H9 (cell line): ENCODE results near the gene MSANTD2. TPM values are rescaled to one million over a fixed set of nuclear protein-coding genes. Genes with fewer than 3 reads are reported as not detected.

Source experiments
- DNase-seq: peaks from one replicate; pipeline ENCODE4 v3.0.0-alpha.2; 2017
- H2AFZ ChIP-seq: one replicate; pipeline ENCODE4 v1.6.1; 2013; ENCODE audit warnings: mild to moderate bottlenecking, low read length, control low read depth, moderate library complexity
- H2AK5ac ChIP-seq: 2 replicates; pipeline ENCODE4 v1.6.1; 2013; ENCODE audit warnings: low read length, control low read depth, mixed read lengths; ENCODE audit not compliant: insufficient read length
- H2BK120ac ChIP-seq: one replicate; pipeline ENCODE4 v1.6.1; 2013; ENCODE audit warnings: low read depth, mild to moderate bottlenecking, low read length, control low read depth, inconsistent platforms; ENCODE audit not compliant: poor library complexity, severe bottlenecking
- H2BK12ac ChIP-seq: 2 replicates; pipeline ENCODE4 v1.6.1; 2013; ENCODE audit warnings: low read length, control low read depth, mixed read lengths, low read depth; ENCODE audit not compliant: insufficient read length
- H2BK15ac ChIP-seq: 2 replicates; pipeline ENCODE4 v1.6.1; 2013; ENCODE audit warnings: low read depth, low read length, control low read depth
- H2BK20ac ChIP-seq: one replicate; pipeline ENCODE4 v1.6.1; 2013; ENCODE audit warnings: low read depth, mild to moderate bottlenecking, low read length, control low read depth, inconsistent platforms; ENCODE audit not compliant: poor library complexity, severe bottlenecking
- H2BK5ac ChIP-seq: 2 replicates; pipeline ENCODE4 v1.6.1; 2013; ENCODE audit warnings: low read length, control low read depth, mixed read lengths; ENCODE audit not compliant: insufficient read length
- H3K14ac ChIP-seq: 2 replicates; pipeline ENCODE4 v1.6.1; 2013; ENCODE audit warnings: low read length, control low read depth; ENCODE audit not compliant: insufficient read depth
- H3K18ac ChIP-seq: 2 replicates; pipeline ENCODE4 v1.6.1; 2013; ENCODE audit warnings: low read depth, mild to moderate bottlenecking, mixed read lengths, low read length, control low read depth; ENCODE audit not compliant: insufficient read length
- H3K23ac ChIP-seq: 2 replicates; pipeline ENCODE4 v1.6.1; 2013; ENCODE audit warnings: low read length, control low read depth, mixed read lengths, low read depth; ENCODE audit not compliant: insufficient read length
- H3K23me2 ChIP-seq: 2 replicates; pipeline ENCODE4 v1.6.1; 2013; ENCODE audit warnings: low read depth, mild to moderate bottlenecking, mixed read lengths, low read length, control low read depth; ENCODE audit not compliant: insufficient read length, poor library complexity, severe bottlenecking
- H3K27ac ChIP-seq: 2 replicates; pipeline ENCODE4 v1.5.1; 2013; ENCODE audit warnings: low read length, control low read depth, mixed read lengths, low read depth; ENCODE audit not compliant: insufficient read length
- H3K27me3 ChIP-seq: 2 replicates; pipeline ENCODE4 v1.6.1; 2013; ENCODE audit warnings: low read length, control low read depth, inconsistent platforms; ENCODE audit not compliant: insufficient read depth
- H3K4ac ChIP-seq: 2 replicates; pipeline ENCODE4 v1.6.1; 2013; ENCODE audit warnings: low read depth, mild to moderate bottlenecking, control low read depth, inconsistent platforms, low read length, moderate library complexity
- H3K4me1 ChIP-seq: 2 replicates; pipeline ENCODE4 v1.6.1; 2013; ENCODE audit warnings: low read length, control low read depth, inconsistent platforms; ENCODE audit not compliant: insufficient read depth
- H3K4me2 ChIP-seq: 2 replicates; pipeline ENCODE4 v1.6.1; 2013; ENCODE audit warnings: low read length, control low read depth, mixed read lengths; ENCODE audit not compliant: insufficient read length, insufficient read depth
- H3K56ac ChIP-seq: 2 replicates; pipeline ENCODE4 v1.6.1; 2013; ENCODE audit warnings: low read depth, mild to moderate bottlenecking, mixed read lengths, low read length, control low read depth; ENCODE audit not compliant: insufficient read length
- H3K79me1 ChIP-seq: 2 replicates; pipeline ENCODE4 v1.6.1; 2013; ENCODE audit warnings: low read depth, mild to moderate bottlenecking, moderate library complexity, low read length, control low read depth, inconsistent platforms; ENCODE audit not compliant: insufficient read depth, poor library complexity, severe bottlenecking
- H3K79me2 ChIP-seq: 2 replicates; pipeline ENCODE4 v1.6.1; 2013; ENCODE audit warnings: low read length, control low read depth, inconsistent platforms; ENCODE audit not compliant: insufficient read depth
- H3K9ac ChIP-seq: 2 replicates; pipeline ENCODE4 v1.6.1; 2013; ENCODE audit warnings: low read length, control low read depth, mixed read lengths; ENCODE audit not compliant: insufficient read length; ENCODE audit errors: extremely low read depth
- H3K9me3 ChIP-seq: one replicate; pipeline ENCODE4 v1.6.1; 2013; ENCODE audit warnings: low read depth, low read length, inconsistent platforms; ENCODE audit not compliant: control insufficient read depth
- H3T11ph ChIP-seq: one replicate; pipeline ENCODE4 v1.6.1; 2013; ENCODE audit warnings: mild to moderate bottlenecking, low read length, control low read depth, inconsistent platforms
- H4K20me1 ChIP-seq: one replicate; pipeline ENCODE4 v1.6.1; 2013; ENCODE audit not compliant: control insufficient read depth, insufficient read length, insufficient read depth
- H4K5ac ChIP-seq: 2 replicates; pipeline ENCODE4 v1.6.1; 2013; ENCODE audit warnings: low read depth, mild to moderate bottlenecking, mixed read lengths, low read length, control low read depth; ENCODE audit not compliant: insufficient read length
- H4K8ac ChIP-seq: replicated peaks from 2 replicates; pipeline ENCODE4 v1.6.1; 2013; ENCODE audit warnings: low read length, control low read depth, mixed read lengths, low read depth; ENCODE audit not compliant: insufficient read length
- H4K91ac ChIP-seq: 2 replicates; pipeline ENCODE4 v1.6.1; 2013; ENCODE audit warnings: low read depth, mild to moderate bottlenecking, moderate library complexity, mixed read lengths, low read length, control low read depth; ENCODE audit not compliant: insufficient read length
- H3K27ac Mint-ChIP-seq, 3 experiments: 2 replicates in 2 of 3; 3 replicates in 1 of 3; pipeline ENCODE4 v1.8.0; 2020 to 2021; ENCODE audit warnings: mixed read lengths in 3 of 3, mild to moderate bottlenecking in 1 of 3, moderate library complexity in 1 of 3
- H3K27me3 Mint-ChIP-seq: 2 replicates; pipeline ENCODE4 v1.8.0; 2021; ENCODE audit warnings: low read depth, mild to moderate bottlenecking, moderate library complexity, mixed read lengths
- H3K36me3 Mint-ChIP-seq, 3 experiments: 2 replicates in 2 of 3; 3 replicates in 1 of 3; pipeline ENCODE4 v1.8.0; 2020 to 2021; ENCODE audit warnings: low read depth in 3 of 3, mixed read lengths in 3 of 3; ENCODE audit not compliant: insufficient read depth in 1 of 3
- H3K4me1 Mint-ChIP-seq, 2 experiments: 2 replicates each; pipeline ENCODE4 v1.8.0; 2020; ENCODE audit warnings: mixed read lengths in 2 of 2
- H3K4me3 Mint-ChIP-seq, 2 experiments: 2 replicates in 1 of 2; 3 replicates in 1 of 2; pipeline ENCODE4 v1.8.0; 2020 to 2021; ENCODE audit warnings: mild to moderate bottlenecking in 2 of 2, mixed read lengths in 2 of 2, moderate library complexity in 1 of 2
- H3K9me3 Mint-ChIP-seq, 2 experiments: 2 replicates in 1 of 2; 3 replicates in 1 of 2; pipeline ENCODE4 v1.8.0; 2020; ENCODE audit warnings: mild to moderate bottlenecking in 2 of 2, mixed read lengths in 2 of 2, moderate library complexity in 1 of 2
- CTCF ChIP-seq: fragments of 200-600 bp; sonication (generic); conservative IDR thresholded peaks from 3 replicates; pipeline ENCODE4 v1.8.0; 2021; ENCODE audit warnings: antibody characterized with exemption, mild to moderate bottlenecking
- WGBS: extraction: QIAGEN DNeasy Blood & Tissue Kit; methylation state at CpG from one replicate; pipeline ENCODE4 v1.1.7; 2013; ENCODE audit warnings: missing lambda C conversion rate, low lambda C conversion rate, mixed read lengths; ENCODE audit not compliant: insufficient read length; ENCODE audit errors: extremely low coverage; 5-methylcytosine and 5-hydroxymethylcytosine counted together
- total RNA-seq: library from RNA; stranded (reverse); gene quantifications from 2 replicates; pipeline ENCODE4 v1.2.1, GENCODE V29; 2021

MSANTD2 gene
- total RNA-seq, 1 experiment from 2014 or later = 18.1 TPM

GRCh38 chr11:124831897-124832296 lies 31.7 kb upstream of the MSANTD2 start:
- Histone ChIP-seq H3K23me2 (no peaks in the 10 kb centered on the region), H3K18ac (no peak overlapping the region), H4K91ac (no peak overlapping the region), H2BK15ac (no peak overlapping the region), H2BK5ac (no peak overlapping the region), H2BK20ac (no peak overlapping the region), H2BK120ac (no peak overlapping the region), H2AK5ac (no peak overlapping the region), H3K79me1 (no peaks in the 10 kb centered on the region), H3K56ac (no peak overlapping the region), H2AFZ (no peak overlapping the region), H4K8ac (no peak overlapping the region), H3K4me1 (no peaks in the 10 kb centered on the region), H3T11ph (no peak overlapping the region), H3K27me3 (no peaks in the 10 kb centered on the region; the same call in 1 of the 2 replicates), H3K14ac (no peak overlapping the region), H4K5ac (no peak overlapping the region), H2BK12ac (no peak overlapping the region), H3K4ac (no peak overlapping the region), H3K27ac (no peak overlapping the region), H4K20me1 (no peaks in the 10 kb centered on the region), H3K9ac (no peak overlapping the region), H3K23ac (no peak overlapping the region), H3K4me2 (no peak overlapping the region), H3K79me2 (no peaks in the 10 kb centered on the region), H3K9me3 (no peaks in the 10 kb centered on the region)
- peaks cover 11 to 14% of the 10 kb centered on the region in 2 experiments for H3K4me1 Mint-ChIP-seq
- H3K27me3 Mint-ChIP-seq = peaks cover 43% of the 10 kb centered on the region
- DNase-seq = no peak
- no peaks in the 10 kb centered on the region for H3K36me3 Mint-ChIP-seq
- no peaks in the 10 kb centered on the region; a peak in 1 of 5 replicates for H3K9me3 Mint-ChIP-seq
- WGBS = no CpG with 5 or more reads among the region's 2 CpGs
- no peak for TF ChIP-seq CTCF
- H3K4me3 Mint-ChIP-seq = no peak overlapping the region
- no peak overlapping the region for H3K27ac Mint-ChIP-seq
